Ovary (tissue), 9 donors: ENCODE data around the gene HSFX4. TPM values are rescaled to one million over a fixed set of nuclear protein-coding genes. Genes with fewer than 3 reads are reported as not detected.

ENCODE experiments used
- DNase-seq, 5 donors: peaks; one replicate each; pipeline ENCODE4 v3.0.0-alpha.2; 2019 to 2020
- H3K27ac ChIP-seq, 2 donors: fragments of 200-600 bp; one replicate each; pipeline versions ENCODE4 v1.5.1 to v1.8.0; 2019 to 2022
- H3K27me3 ChIP-seq: fragments of 200-600 bp; one replicate; pipeline ENCODE4 v1.8.0; 2022
- H3K36me3 ChIP-seq: fragments of 200-600 bp; sonication (generic); one replicate; pipeline ENCODE4 v1.5.1; 2019
- H3K4me1 ChIP-seq: one replicate; pipeline ENCODE4 v1.8.1; 2013; ENCODE audit warnings: mild to moderate bottlenecking, moderate library complexity; ENCODE audit not compliant: insufficient read depth
- H3K4me3 ChIP-seq: fragments of 200-600 bp; sonication (generic); one replicate; pipeline ENCODE4 v1.5.1; 2017
- H3K9me3 ChIP-seq, 2 donors: fragments of 200-600 bp in 1 of 2; sonication (generic) in 1 of 2; one replicate each; pipeline versions ENCODE4 v1.5.1 to v1.8.1; 2013 to 2019; ENCODE audit warnings: mild to moderate bottlenecking in 1 of 2, moderate library complexity in 1 of 2
- CTCF ChIP-seq, 3 donors: fragments of 450-650 bp in 2 of 3; fragments of 200-600 bp in 1 of 3; IDR thresholded peaks; one replicate each; pipeline versions ENCODE4 v1.5.1 to v1.8.0; 2016 to 2022; ENCODE audit warnings: antibody characterized with exemption in 3 of 3, mild to moderate bottlenecking in 1 of 3
- EP300 ChIP-seq: sonication (generic); formaldehyde crosslinking; IDR thresholded peaks from one replicate; pipeline ENCODE4 v1.6.1; 2017; ENCODE audit warnings: antibody characterized with exemption
- POLR2A ChIP-seq: fragments of 450-650 bp; IDR thresholded peaks from one replicate; pipeline ENCODE4 v1.6.1; 2017; ENCODE audit warnings: antibody characterized with exemption, mild to moderate bottlenecking, moderate library complexity
- WGBS, 3 donors: extraction: QIAGEN DNeasy Blood & Tissue Kit in 1 of 3; methylation state at CpG; one replicate each; pipeline versions ENCODE4 v1.1.5 to v1.1.7; 2013 to 2017; 5-methylcytosine and 5-hydroxymethylcytosine counted together
- intact Hi-C, 4 donors: fragments of 100-400 bp; cut with DNase I; formaldehyde crosslinking; loops; one replicate each; pipeline versions ENCODE4 v1.11.0 to v1.15.1; 2022 to 2023
- polyA plus RNA-seq, 2 donors: library from polyadenylated mRNA; stranded (reverse); fragments of 200-250 nt in 1 of 2; fragments of 350-450 nt in 1 of 2; fragmentation: Illumina TruSeq in 1 of 2; extraction: RNeasy Lipid Tissue Mini Kit (QIAGEN cat#74804) in 1 of 2; gene quantifications; one replicate each; pipeline ENCODE4 v1.2.3, GENCODE V29; 2013 to 2014
- total RNA-seq, 7 donors: library from RNA; depleted of rRNA in 2 of 7; stranded (reverse); fragments of >200 nt in 2 of 7; fragmentation: NEBNext Ultra II Directional in 3 of 7; extraction: Animal tissue kit (Norgen Biotek cat#: 25700) in 3 of 7; gene quantifications; one replicate each; pipeline versions ENCODE4 v1.1.0 to v1.2.4, GENCODE V29; 2016 to 2023
- donor health status: DM: no; HTN: no; CAD: no; lungs with moderate emphysema.
- donor health status: DM: no; HTN: no; CAD: no.
- donor health status: Bipolar disorder and iron deficiency.
- donor health status: DM: yes; HTN: yes; CAD: no.
- donor health status: DM: no; HTN: no; CAD: no.
- donor health status: DM: yes; HTN: yes; CAD: no.

HSFX4 gene
- total and polyA plus RNA-seq, 9 donors = not detected

GRCh38 chrX:149908308-149908707 lies 21.1 kb upstream of the HSFX4 start:
- H3K4me1 ChIP-seq = no peaks in the 10 kb centered on the region
- H3K27me3 ChIP-seq = no peaks in the 10 kb centered on the region
- WGBS, 3 donors = 86 to 93% (median 88%) methylated on average over 3 of the region's 3 CpGs
- intact Hi-C loops = no loop called here
- no peak for DNase-seq
- TF ChIP-seq CTCF (IDR thresholded peaks at IDR 0.05) (no peak), POLR2A (no peak), EP300 (no peak)
- H3K27ac ChIP-seq = no peak overlapping the region
- no peak overlapping the region for H3K4me3 ChIP-seq
- no peaks in the 10 kb centered on the region for H3K9me3 ChIP-seq
- no peaks in the 10 kb centered on the region for H3K36me3 ChIP-seq

- no peak for DNase-seq
- Histone ChIP-seq H3K4me1 (no peaks in the 10 kb centered on the region), H3K9me3 (no peaks in the 10 kb centered on the region), H3K27ac (no peak overlapping the region), H3K27me3 (no peaks in the 10 kb centered on the region), H3K4me3 (no peak overlapping the region), H3K36me3 (no peaks in the 10 kb centered on the region)
- intact Hi-C loops = no loop called here
- TF ChIP-seq EP300 = no peak
- TF ChIP-seq POLR2A = no peak
- no peak for TF ChIP-seq CTCF (IDR thresholded peaks at IDR 0.05)
Measured at GRCh38 chrX:149908727-149909126, 20.6 kb upstream of the HSFX4 start.

- H3K9me3 ChIP-seq = no peaks in the 10 kb centered on the region
- H3K36me3 ChIP-seq = no peaks in the 10 kb centered on the region
- no peak for DNase-seq
- 68 to 86% (median 81%) methylated on average over 4 of the region's 4 CpGs for WGBS, 3 donors
- no peak for TF ChIP-seq EP300
- no peak for TF ChIP-seq CTCF (IDR thresholded peaks at IDR 0.05)
- no peak for TF ChIP-seq POLR2A
- H3K27ac ChIP-seq = no peak overlapping the region
- no peaks in the 10 kb centered on the region for H3K27me3 ChIP-seq
- no peaks in the 10 kb centered on the region for H3K4me1 ChIP-seq
- intact Hi-C loops = no loop called here
- no peak overlapping the region for H3K4me3 ChIP-seq
Measured at GRCh38 chrX:149909324-149910177, 19.8 kb upstream of the HSFX4 start.

GRCh38 chrX:149910178-149910695 lies 19.1 kb upstream of the HSFX4 start:
- TF ChIP-seq POLR2A (no peak), EP300 (no peak), CTCF (IDR thresholded peaks at IDR 0.05) (no peak)
- H3K4me1 ChIP-seq = no peaks in the 10 kb centered on the region
- no peak for DNase-seq
- 85 to 92% (median 92%) methylated on average over 9 of the region's 9 CpGs for WGBS, 3 donors
- H3K9me3 ChIP-seq = no peaks in the 10 kb centered on the region
- intact Hi-C loops = no loop called here
- no peaks in the 10 kb centered on the region for H3K36me3 ChIP-seq
- no peaks in the 10 kb centered on the region for H3K27me3 ChIP-seq
- H3K4me3 ChIP-seq = no peak overlapping the region
- H3K27ac ChIP-seq = no peak overlapping the region
